ENCODE data around the gene PRR14. TPM values are rescaled to one million over a fixed set of nuclear protein-coding genes. Genes with fewer than 3 reads are reported as not detected.
"Not testable (repeated sequence)": the region's sequence is repeated elsewhere in the genome, so short reads cannot be mapped to it uniquely, and the experiment has no call there.

PRR14 gene
- total RNA-seq, 1 experiment from 2014 or later: 28.2 TPM

DNA sequence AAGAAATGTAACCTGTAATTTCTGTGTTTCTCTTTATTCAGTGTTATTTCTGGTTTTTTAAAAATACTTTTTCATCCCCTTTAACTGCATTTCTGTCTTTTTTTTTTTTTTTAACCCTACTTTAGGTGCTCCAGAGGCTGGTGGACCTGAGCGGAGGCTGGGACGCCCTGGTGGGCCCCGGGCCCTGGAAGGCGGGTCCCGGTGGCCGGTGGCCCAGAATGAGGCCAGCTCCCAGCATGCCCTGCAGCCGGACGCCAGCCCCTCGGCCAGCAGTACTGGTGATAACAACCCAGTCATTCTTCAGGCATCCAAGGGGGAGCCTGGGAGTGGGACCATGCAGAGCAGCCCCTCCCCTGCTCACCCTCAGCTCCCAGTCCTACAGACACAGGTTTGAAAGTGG, 49.7 kb downstream of the PRR14 start:
- H3K27me3 Mint-ChIP-seq (ENCODE audit: insufficient read depth, unreplicated experiment): no peaks in the 10 kb centered on the region
- H3K4me3 Mint-ChIP-seq (ENCODE audit: unreplicated experiment): peak overlapping the region; percentile 95
- no peaks in the 10 kb centered on the region for H3K9me3 ChIP-seq
- no peak overlapping the region for H3K4me3 ChIP-seq (ENCODE audit: low read depth, low read length)
- no TSS peak for BruUV-seq (replicated peaks)
- POLR2A ChIA-PET: no interaction called here
- CTCF ChIA-PET: no interaction called here
- peaks cover 7% of the 10 kb centered on the region; the same call in 1 of the 2 replicates for H3K4me1 ChIP-seq
- peaks cover 75% of the 10 kb centered on the region for H3K36me3 Mint-ChIP-seq (ENCODE audit: insufficient read depth, unreplicated experiment)
- DNase-seq: no peak
- intact Hi-C loops (cut with micrococcal nuclease; ENCODE audit: unreplicated experiment): no loop called here
- TF ChIP-seq, protein P1, sequence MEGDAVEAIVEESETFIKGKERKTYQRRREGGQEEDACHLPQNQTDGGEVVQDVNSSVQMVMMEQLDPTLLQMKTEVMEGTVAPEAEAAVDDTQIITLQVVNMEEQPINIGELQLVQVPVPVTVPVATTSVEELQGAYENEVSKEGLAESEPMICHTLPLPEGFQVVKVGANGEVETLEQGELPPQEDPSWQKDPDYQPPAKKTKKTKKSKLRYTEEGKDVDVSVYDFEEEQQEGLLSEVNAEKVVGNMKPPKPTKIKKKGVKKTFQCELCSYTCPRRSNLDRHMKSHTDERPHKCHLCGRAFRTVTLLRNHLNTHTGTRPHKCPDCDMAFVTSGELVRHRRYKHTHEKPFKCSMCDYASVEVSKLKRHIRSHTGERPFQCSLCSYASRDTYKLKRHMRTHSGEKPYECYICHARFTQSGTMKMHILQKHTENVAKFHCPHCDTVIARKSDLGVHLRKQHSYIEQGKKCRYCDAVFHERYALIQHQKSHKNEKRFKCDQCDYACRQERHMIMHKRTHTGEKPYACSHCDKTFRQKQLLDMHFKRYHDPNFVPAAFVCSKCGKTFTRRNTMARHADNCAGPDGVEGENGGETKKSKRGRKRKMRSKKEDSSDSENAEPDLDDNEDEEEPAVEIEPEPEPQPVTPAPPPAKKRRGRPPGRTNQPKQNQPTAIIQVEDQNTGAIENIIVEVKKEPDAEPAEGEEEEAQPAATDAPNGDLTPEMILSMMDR (IDR thresholded peaks at IDR 0.05; ENCODE audit: insufficient read depth in 1 of 2, low read depth in 1 of 2, low read length in 1 of 2, severe bottlenecking in 1 of 2, unreplicated experiment in 1 of 2): no peak
- peaks cover 3% of the 10 kb centered on the region for H3K36me3 ChIP-seq (ENCODE audit: control insufficient read depth, insufficient read depth, low read length)
- no peak overlapping the region for H3K27ac Mint-ChIP-seq (ENCODE audit: unreplicated experiment)
- no peaks in the 10 kb centered on the region for H3K9me3 Mint-ChIP-seq (ENCODE audit: unreplicated experiment)
- H3K27me3 ChIP-seq (replicated peaks; ENCODE audit: control insufficient read depth, insufficient read depth, low read length): no peaks in the 10 kb centered on the region
- H3K4me1 Mint-ChIP-seq (ENCODE audit: low read depth, unreplicated experiment): no peaks in the 10 kb centered on the region

GRCh38 chr16:30700971-30701370, 50.2 kb downstream of the PRR14 start:
- H3K36me3 ChIP-seq (ENCODE audit: control insufficient read depth, insufficient read depth, low read length): peaks cover 3% of the 10 kb centered on the region
- intact Hi-C loops (cut with micrococcal nuclease; ENCODE audit: unreplicated experiment): no loop called here
- ChIA-PET POLR2A (no interaction called here), CTCF (no interaction called here)
- Mint-ChIP-seq H3K27ac (ENCODE audit: unreplicated experiment) (no peak overlapping the region), H3K27me3 (ENCODE audit: insufficient read depth, unreplicated experiment) (no peaks in the 10 kb centered on the region), H3K9me3 (ENCODE audit: unreplicated experiment) (no peaks in the 10 kb centered on the region), H3K4me1 (ENCODE audit: low read depth, unreplicated experiment) (no peaks in the 10 kb centered on the region), H3K36me3 (ENCODE audit: insufficient read depth, unreplicated experiment) (peaks cover 80% of the 10 kb centered on the region), H3K4me3 (ENCODE audit: unreplicated experiment) (no peak overlapping the region)
- H3K27me3 ChIP-seq (replicated peaks; ENCODE audit: control insufficient read depth, insufficient read depth, low read length): no peaks in the 10 kb centered on the region
- TF ChIP-seq, protein P1 (IDR thresholded peaks at IDR 0.05; ENCODE audit: insufficient read depth in 1 of 2, low read depth in 1 of 2, low read length in 1 of 2, severe bottlenecking in 1 of 2, unreplicated experiment in 1 of 2): no peak
- no peak overlapping the region for H3K4me3 ChIP-seq (ENCODE audit: low read depth, low read length)
- BruUV-seq (replicated peaks): no TSS peak
- H3K9me3 ChIP-seq: no peaks in the 10 kb centered on the region
- peaks cover 7% of the 10 kb centered on the region; the same call in 1 of the 2 replicates for H3K4me1 ChIP-seq
- DNase-seq: no peak

GRCh38 chr16:30703071-30703470, 52.3 kb downstream of the PRR14 start:
- DNase-seq; H3K4me1 ChIP-seq; intact Hi-C loops (cut with micrococcal nuclease; ENCODE audit: unreplicated experiment); H3K4me3 Mint-ChIP-seq (ENCODE audit: unreplicated experiment); H3K9me3 ChIP-seq; BruUV-seq (replicated peaks); H3K27ac Mint-ChIP-seq (ENCODE audit: unreplicated experiment); H3K4me3 ChIP-seq (ENCODE audit: low read depth, low read length); CTCF ChIA-PET; H3K9me3 Mint-ChIP-seq (ENCODE audit: unreplicated experiment); H3K36me3 ChIP-seq (ENCODE audit: control insufficient read depth, insufficient read depth, low read length); H3K4me1 Mint-ChIP-seq (ENCODE audit: low read depth, unreplicated experiment); H3K27me3 Mint-ChIP-seq (ENCODE audit: insufficient read depth, unreplicated experiment); H3K27me3 ChIP-seq (replicated peaks; ENCODE audit: control insufficient read depth, insufficient read depth, low read length); POLR2A ChIA-PET: not testable (repeated sequence)
- peaks cover 96% of the 10 kb centered on the region for H3K36me3 Mint-ChIP-seq (ENCODE audit: insufficient read depth, unreplicated experiment)

DNA sequence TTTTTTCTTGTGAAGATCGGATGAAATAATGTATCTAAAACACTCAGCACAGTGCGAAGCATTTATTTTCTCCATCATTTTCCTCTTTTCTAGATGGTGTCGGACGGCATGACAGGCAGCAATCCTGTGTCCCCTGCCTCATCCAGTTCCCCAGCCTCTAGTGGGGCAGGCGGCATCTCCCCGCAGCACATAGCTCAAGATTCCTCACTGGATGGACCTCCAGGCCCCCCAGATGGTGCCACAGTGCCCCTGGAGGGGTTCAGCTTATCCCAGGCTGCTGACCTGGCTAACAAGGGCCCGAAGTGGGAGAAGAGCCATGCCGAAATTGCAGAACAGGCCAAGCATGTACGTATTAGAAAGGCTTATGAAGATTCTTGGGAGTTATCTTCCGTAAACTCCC, 53.2 kb downstream of the PRR14 start:
- BruUV-seq (replicated peaks): no TSS peak
- POLR2A ChIA-PET: no interaction called here
- CTCF ChIA-PET: no interaction called here
- no peak overlapping the region for H3K4me3 Mint-ChIP-seq (ENCODE audit: unreplicated experiment)
- H3K9me3 ChIP-seq: no peaks in the 10 kb centered on the region
- H3K36me3 ChIP-seq (ENCODE audit: control insufficient read depth, insufficient read depth, low read length): peaks cover 3% of the 10 kb centered on the region
- H3K4me3 ChIP-seq (ENCODE audit: low read depth, low read length): no peak overlapping the region
- peaks cover 7% of the 10 kb centered on the region; the same call in 1 of the 2 replicates for H3K4me1 ChIP-seq
- H3K27ac Mint-ChIP-seq (ENCODE audit: unreplicated experiment): no peak overlapping the region
- H3K27me3 ChIP-seq (replicated peaks; ENCODE audit: control insufficient read depth, insufficient read depth, low read length): no peaks in the 10 kb centered on the region
- peaks cover 95% of the 10 kb centered on the region for H3K36me3 Mint-ChIP-seq (ENCODE audit: insufficient read depth, unreplicated experiment)
- H3K27me3 Mint-ChIP-seq (ENCODE audit: insufficient read depth, unreplicated experiment): no peaks in the 10 kb centered on the region
- TF ChIP-seq, protein P1 (IDR thresholded peaks at IDR 0.05; ENCODE audit: insufficient read depth in 1 of 2, low read depth in 1 of 2, low read length in 1 of 2, severe bottlenecking in 1 of 2, unreplicated experiment in 1 of 2): no peak
- no peaks in the 10 kb centered on the region for H3K9me3 Mint-ChIP-seq (ENCODE audit: unreplicated experiment)
- no peaks in the 10 kb centered on the region for H3K4me1 Mint-ChIP-seq (ENCODE audit: low read depth, unreplicated experiment)
- intact Hi-C loops (cut with micrococcal nuclease; ENCODE audit: unreplicated experiment): no loop called here
- DNase-seq: no peak
